GM12891 (cell line): Measurements from ENCODE around the gene GJA5.

Experiments used
- POLR2A ChIP-seq: IDR thresholded peaks from 2 replicates; pipeline ENCODE4 v1.6.1; 2011; ENCODE audit warnings: low read depth, low read length, control low read depth
- TAF1 ChIP-seq: IDR thresholded peaks from 2 replicates; pipeline ENCODE4 v1.6.1; 2011; ENCODE audit warnings: low read depth, low read length, control low read depth

DNA sequence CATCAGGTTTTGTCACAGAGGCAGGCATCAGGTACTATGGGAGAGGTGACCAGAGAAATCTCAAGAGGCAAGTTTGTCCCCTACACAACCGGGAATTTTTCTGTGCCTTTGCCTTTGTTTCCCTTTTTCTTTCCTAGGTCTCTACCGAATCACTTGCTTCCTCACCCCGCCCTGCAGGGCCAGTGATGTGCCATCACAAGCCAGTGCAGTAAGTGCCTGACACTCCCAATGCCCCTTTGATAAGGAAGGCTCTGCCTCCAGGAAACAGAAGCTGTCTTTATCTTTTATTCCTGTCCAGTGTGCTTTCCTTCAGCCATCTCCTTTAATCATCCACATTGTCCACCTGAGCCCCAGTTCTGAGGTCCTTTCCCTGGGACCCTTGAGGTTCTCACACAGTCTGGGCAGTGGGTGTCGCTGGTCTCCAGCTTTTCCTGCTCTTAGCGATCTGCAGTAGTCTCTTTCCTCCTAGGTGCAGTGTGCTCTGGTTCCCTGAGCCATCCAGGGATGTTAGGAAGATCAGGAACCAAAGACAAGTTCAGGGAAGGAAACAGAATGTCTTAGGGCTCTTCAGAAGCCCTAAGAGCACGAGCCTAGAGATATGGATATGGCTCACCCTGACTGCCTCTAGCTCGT, 36.6 kb downstream of the GJA5 start:
- TF ChIP-seq TAF1 (no peak), POLR2A (no peak)
